ENCODE results near the gene STX1A. TPM values are rescaled to one million over a fixed set of nuclear protein-coding genes. Genes with fewer than 3 reads are reported as not detected.

The STX1A gene
- total RNA-seq, 1 experiment from 2014 or later = 24.2 TPM

DNA sequence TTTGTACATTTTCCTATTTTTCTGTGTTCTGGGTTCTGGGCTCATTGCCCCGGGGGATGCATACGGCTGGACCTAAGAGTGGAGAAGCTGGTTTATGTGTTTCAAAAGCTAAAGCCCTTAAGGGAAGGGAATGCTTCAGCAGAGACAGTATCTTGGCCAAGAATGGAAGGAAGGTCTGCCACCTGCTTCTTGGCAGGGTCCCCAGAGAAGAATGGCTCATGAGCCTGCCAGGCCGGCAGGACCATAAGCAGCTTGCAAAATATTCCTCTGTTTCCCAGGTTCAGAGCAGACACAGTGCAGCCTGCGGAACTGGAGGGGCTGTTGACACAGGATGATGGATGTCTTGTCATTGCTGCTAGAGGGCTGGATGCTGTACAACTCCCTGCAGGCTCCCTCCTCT, 26.9 kb upstream of the STX1A start:
- Mint-ChIP-seq H3K4me1 (ENCODE audit: insufficient read depth, unreplicated experiment) (no peaks in the 10 kb centered on the region), H3K4me3 (ENCODE audit: unreplicated experiment) (no peak overlapping the region), H3K27ac (ENCODE audit: low read depth, unreplicated experiment) (no peak overlapping the region), H3K27me3 (ENCODE audit: insufficient read depth, unreplicated experiment) (no peaks in the 10 kb centered on the region), H3K36me3 (ENCODE audit: insufficient read depth, unreplicated experiment) (no peaks in the 10 kb centered on the region), H3K9me3 (ENCODE audit: unreplicated experiment) (no peaks in the 10 kb centered on the region)
- TF ChIP-seq, protein P1, sequence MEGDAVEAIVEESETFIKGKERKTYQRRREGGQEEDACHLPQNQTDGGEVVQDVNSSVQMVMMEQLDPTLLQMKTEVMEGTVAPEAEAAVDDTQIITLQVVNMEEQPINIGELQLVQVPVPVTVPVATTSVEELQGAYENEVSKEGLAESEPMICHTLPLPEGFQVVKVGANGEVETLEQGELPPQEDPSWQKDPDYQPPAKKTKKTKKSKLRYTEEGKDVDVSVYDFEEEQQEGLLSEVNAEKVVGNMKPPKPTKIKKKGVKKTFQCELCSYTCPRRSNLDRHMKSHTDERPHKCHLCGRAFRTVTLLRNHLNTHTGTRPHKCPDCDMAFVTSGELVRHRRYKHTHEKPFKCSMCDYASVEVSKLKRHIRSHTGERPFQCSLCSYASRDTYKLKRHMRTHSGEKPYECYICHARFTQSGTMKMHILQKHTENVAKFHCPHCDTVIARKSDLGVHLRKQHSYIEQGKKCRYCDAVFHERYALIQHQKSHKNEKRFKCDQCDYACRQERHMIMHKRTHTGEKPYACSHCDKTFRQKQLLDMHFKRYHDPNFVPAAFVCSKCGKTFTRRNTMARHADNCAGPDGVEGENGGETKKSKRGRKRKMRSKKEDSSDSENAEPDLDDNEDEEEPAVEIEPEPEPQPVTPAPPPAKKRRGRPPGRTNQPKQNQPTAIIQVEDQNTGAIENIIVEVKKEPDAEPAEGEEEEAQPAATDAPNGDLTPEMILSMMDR (IDR thresholded peaks at IDR 0.05; ENCODE audit: unreplicated experiment) = no peak
- ChIA-PET POLR2A (interaction anchor here (0.8 kb wide), 1 partner anchor 43 kb away, joined by 3 read pairs; no protein-coding TSS in a partner anchor), CTCF (interaction anchor here (0.7 kb wide), 1 partner anchor 110 kb away, joined by 3 read pairs; no protein-coding TSS in a partner anchor)
- no TSS peak for BruUV-seq (replicated peaks)
- intact Hi-C loops (cut with micrococcal nuclease) = loop anchor here (10.0 kb wide), 1 partner anchor 58 kb away; no protein-coding TSS in a partner anchor
- DNase-seq (ENCODE audit: unreplicated experiment) = no peak

DNA sequence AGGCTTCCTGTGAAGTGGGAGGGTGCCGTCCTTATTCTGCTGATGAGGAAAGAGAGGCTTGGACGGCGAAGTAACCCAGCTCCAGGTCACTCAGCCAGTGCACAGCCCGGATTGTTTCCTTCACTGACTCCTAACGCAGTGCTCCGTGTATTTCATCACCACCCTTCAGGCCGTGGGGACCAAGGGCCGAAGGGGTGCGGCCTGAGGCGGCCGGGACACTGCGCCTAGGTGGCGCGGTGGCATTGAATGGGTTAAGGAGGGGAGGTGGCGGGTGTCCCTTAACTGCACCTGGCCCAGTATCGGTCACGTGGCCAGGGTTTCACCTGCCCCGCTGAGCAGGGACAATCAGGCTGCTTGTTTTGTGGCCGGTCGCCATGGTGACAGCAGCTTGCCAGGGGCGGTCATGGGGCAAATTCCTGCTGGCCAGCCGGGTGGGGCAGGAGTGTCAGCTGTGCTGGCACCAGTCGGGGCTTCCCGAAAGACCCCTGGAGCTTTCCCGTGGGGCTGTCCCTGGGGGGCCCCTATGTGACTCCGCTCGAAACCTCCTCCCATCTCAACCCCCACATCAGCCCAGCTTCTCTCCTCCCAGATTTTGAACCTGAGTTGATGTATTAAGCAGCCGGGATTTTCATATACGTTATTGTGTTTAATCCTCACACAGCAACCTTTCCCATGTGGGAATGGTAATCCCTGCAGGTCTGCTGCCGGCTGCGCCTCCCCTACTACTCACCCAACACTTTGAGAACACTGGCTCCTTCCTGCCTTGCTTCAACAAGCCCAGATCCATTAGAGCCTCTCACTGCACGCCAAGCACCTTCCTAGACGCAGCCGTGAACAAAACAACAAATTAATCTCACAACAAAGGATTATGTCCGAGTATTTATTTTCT, 23.5 kb upstream of the STX1A start:
- Mint-ChIP-seq H3K4me3 (ENCODE audit: unreplicated experiment) (no peak overlapping the region), H3K27me3 (ENCODE audit: insufficient read depth, unreplicated experiment) (no peaks in the 10 kb centered on the region), H3K36me3 (ENCODE audit: insufficient read depth, unreplicated experiment) (no peaks in the 10 kb centered on the region), H3K9me3 (ENCODE audit: unreplicated experiment) (no peaks in the 10 kb centered on the region), H3K4me1 (ENCODE audit: insufficient read depth, unreplicated experiment) (peaks cover 2% of the 10 kb centered on the region), H3K27ac (ENCODE audit: low read depth, unreplicated experiment) (no peak overlapping the region)
- no peak for DNase-seq (ENCODE audit: unreplicated experiment)
- no TSS peak for BruUV-seq (replicated peaks)
- ChIA-PET POLR2A (no interaction called here), CTCF (interaction anchor here (1.1 to 1.2 kb wide), 2 partner anchors 13 to 136 kb away, joined by 3 read pairs; no protein-coding TSS in a partner anchor)
- intact Hi-C loops (cut with micrococcal nuclease) = loop anchor here (10.0 kb wide), 1 partner anchor 62 kb away; no protein-coding TSS in a partner anchor
- TF ChIP-seq, protein P1 (IDR thresholded peaks at IDR 0.05; ENCODE audit: unreplicated experiment) = no peak

DNA sequence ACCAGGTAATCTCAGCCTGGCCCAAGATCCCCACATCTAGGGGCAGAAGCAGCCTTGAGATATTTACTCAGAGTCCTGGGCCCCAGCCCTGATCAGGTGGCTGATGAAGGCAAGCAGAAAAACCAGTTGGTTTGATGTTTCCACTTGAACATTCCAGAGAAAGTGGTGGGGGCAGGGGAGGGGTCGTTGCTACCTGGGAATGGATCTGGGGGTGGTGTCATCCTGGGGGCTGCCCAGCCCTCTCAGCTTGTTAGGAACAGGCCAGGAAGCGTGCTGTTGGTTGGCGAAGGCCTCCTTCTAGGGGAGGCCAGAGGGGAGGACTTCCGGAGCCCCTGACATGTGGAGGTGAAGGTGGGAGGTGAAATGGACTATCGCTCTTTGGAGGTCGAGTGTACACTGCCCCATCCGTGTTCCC, 22.9 kb upstream of the STX1A start:
- Mint-ChIP-seq H3K36me3 (ENCODE audit: insufficient read depth, unreplicated experiment) (peaks cover under 1% of the 10 kb centered on the region), H3K9me3 (ENCODE audit: unreplicated experiment) (no peaks in the 10 kb centered on the region), H3K4me3 (ENCODE audit: unreplicated experiment) (no peak overlapping the region), H3K27ac (ENCODE audit: low read depth, unreplicated experiment) (no peak overlapping the region), H3K4me1 (ENCODE audit: insufficient read depth, unreplicated experiment) (peaks cover 5% of the 10 kb centered on the region), H3K27me3 (ENCODE audit: insufficient read depth, unreplicated experiment) (no peaks in the 10 kb centered on the region)
- DNase-seq (ENCODE audit: unreplicated experiment) = no peak
- ChIA-PET POLR2A (no interaction called here), CTCF (interaction anchor here (0.6 kb wide), 1 partner anchor 130 kb away, joined by 3 read pairs; no protein-coding TSS in a partner anchor)
- intact Hi-C loops (cut with micrococcal nuclease) = loop anchor here (10.0 kb wide), 1 partner anchor 62 kb away; no protein-coding TSS in a partner anchor
- no TSS peak for BruUV-seq (replicated peaks)
- TF ChIP-seq, protein P1 (IDR thresholded peaks at IDR 0.05; ENCODE audit: unreplicated experiment) = no peak

DNA sequence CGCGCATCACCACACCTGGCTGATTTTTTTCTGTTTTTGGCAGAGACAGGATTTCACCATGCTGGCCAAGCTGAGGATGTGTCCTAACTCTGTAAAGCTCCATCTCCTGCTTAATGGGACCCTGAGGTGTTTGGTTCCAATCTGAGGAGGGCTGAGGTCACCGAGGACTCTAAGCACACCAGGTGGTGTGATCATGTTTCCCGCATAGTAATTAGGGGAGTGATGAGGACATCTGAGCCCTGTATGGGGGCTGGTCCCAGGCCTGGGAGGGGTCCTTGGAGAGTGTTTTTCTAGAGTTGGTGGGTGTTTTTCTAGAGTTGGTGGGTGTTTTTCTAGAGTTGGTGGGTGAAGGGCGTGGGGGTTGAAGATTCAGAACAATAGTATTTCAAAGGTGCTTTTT, 22.1 kb upstream of the STX1A start:
- H3K4me3 Mint-ChIP-seq (ENCODE audit: unreplicated experiment) = no peak overlapping the region
- H3K36me3 Mint-ChIP-seq (ENCODE audit: insufficient read depth, unreplicated experiment) = peaks cover 8% of the 10 kb centered on the region
- H3K9me3 Mint-ChIP-seq (ENCODE audit: unreplicated experiment) = no peaks in the 10 kb centered on the region
- ChIA-PET CTCF (interaction anchor here (1.4 to 5.0 kb wide), 2 partner anchors 102 to 114 kb away, joined by 5 to 35 read pairs; no protein-coding TSS in a partner anchor), POLR2A (no interaction called here)
- no peak for DNase-seq (ENCODE audit: unreplicated experiment)
- peaks cover 5% of the 10 kb centered on the region for H3K4me1 Mint-ChIP-seq (ENCODE audit: insufficient read depth, unreplicated experiment)
- H3K27ac Mint-ChIP-seq (ENCODE audit: low read depth, unreplicated experiment) = no peak overlapping the region
- TF ChIP-seq, protein P1 (IDR thresholded peaks at IDR 0.05; ENCODE audit: unreplicated experiment) = no peak
- intact Hi-C loops (cut with micrococcal nuclease) = loop anchor here (10.0 kb wide), 1 partner anchor 63 kb away; no protein-coding TSS in a partner anchor
- no peaks in the 10 kb centered on the region for H3K27me3 Mint-ChIP-seq (ENCODE audit: insufficient read depth, unreplicated experiment)
- no TSS peak for BruUV-seq (replicated peaks)

Data from MCF 10A (cell line).